Activated naive CD8-positive, alpha-beta T cell (primary cell): Measurements from ENCODE around the gene INF2.
A peak's percentile ranks its signal among the peaks of the same experiment; 100 is the strongest.

Experiments
- H3K27ac Mint-ChIP-seq: one replicate; pipeline ENCODE4 v1.8.0; 2021; ENCODE audit warnings: mixed read lengths
- H3K27me3 Mint-ChIP-seq: one replicate; pipeline ENCODE4 v1.8.0; 2021; ENCODE audit warnings: mixed read lengths
- H3K36me3 Mint-ChIP-seq: one replicate; pipeline ENCODE4 v1.8.0; 2021; ENCODE audit warnings: mixed read lengths
- H3K4me1 Mint-ChIP-seq: one replicate; pipeline ENCODE4 v1.8.0; 2021; ENCODE audit warnings: low read depth, mixed read lengths
- H3K4me3 Mint-ChIP-seq: one replicate; pipeline ENCODE4 v1.8.0; 2021; ENCODE audit warnings: mild to moderate bottlenecking, mixed read lengths
- H3K9me3 Mint-ChIP-seq: one replicate; pipeline ENCODE4 v1.8.0; 2021; ENCODE audit warnings: low read depth, mixed read lengths

INF2 gene

DNA sequence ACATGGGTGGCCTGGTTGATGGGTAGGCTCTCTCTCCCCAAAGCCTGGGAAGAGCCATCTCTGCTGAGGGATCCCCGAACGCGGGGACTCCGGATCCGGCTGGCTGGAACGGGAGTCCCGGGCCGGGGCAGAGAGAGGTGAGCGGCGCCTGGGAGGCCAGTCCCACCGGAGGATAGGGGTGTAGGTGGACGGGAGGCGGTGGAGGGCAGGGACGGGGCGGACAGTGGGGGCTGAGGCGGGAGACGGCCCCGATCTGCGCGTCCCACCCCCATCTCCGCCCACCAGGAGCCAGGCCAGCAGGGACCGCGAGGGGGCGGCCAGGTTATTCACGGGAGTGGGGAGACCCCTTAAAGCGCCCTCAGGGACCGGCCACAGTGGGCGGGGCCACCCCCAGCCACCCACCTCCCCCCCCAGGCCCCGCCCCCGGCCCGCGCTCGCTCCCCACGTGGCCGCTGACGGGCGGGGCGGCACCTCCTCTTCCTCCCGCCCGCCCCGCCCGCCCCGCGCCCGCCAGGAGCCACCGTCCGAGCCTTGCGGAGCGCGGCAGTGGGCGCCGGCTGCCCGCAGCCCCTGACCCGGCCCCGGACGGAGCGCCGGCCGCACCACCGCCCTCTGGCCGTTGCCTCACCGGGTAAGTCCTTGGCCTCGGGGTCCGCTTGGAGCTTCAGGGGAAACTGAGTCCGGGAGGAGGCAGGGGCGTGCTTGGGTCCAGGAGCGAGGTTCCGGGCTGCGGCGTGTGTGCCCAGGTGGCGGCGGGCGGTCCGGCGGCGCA, at the start of gene INF2:
Gene INF2, plus strand, starts transcription at position 510 of the 772 bp plus-strand sequence. CDS start 11,748 bp downstream, outside the sequence.
- no peaks in the 10 kb centered on the region for H3K27me3 Mint-ChIP-seq
- peaks cover 50% of the 10 kb centered on the region for H3K4me1 Mint-ChIP-seq
- no peaks in the 10 kb centered on the region for H3K9me3 Mint-ChIP-seq
- no peak within 1 kb of the TSS for H3K27ac Mint-ChIP-seq
- no peaks in the 10 kb centered on the region for H3K36me3 Mint-ChIP-seq
- peak within 1 kb of the TSS; percentile 82 for H3K4me3 Mint-ChIP-seq

DNA sequence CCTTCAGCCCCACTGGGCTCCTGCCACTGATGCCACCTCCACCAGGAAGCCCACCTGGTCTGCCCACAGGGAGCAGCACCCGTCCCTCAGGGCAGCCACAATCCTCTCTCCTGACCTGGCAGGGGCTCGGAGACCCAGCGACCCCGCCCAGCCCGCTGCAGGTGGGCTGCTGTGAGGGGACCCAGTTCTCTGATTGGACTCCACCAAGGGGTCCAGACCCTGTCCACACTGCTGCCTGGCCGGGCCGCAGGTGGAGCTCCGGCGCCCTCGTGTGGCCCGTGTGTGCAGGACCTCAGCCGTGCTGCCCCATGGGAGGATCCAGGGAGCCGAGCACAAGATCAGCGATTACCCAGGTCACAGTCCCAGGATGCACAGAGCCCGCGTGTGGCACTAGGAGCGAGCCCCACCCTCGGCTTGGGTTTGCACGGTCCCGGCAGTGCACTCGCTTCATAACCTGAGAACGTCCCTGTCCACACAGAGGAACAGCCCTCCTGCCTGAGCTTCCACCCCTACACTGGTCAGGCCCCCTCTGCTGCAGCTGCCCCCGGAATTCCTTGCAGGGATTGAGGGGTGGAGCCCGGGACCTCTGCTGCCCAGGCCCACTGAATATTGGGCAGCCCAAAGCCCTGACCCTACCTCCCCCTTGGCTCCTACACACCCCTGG, 49.4 kb upstream of the INF2 start:
- Mint-ChIP-seq H3K27me3 (peaks cover 5% of the 10 kb centered on the region), H3K9me3 (no peaks in the 10 kb centered on the region), H3K27ac (no peak overlapping the region), H3K4me3 (no peak overlapping the region), H3K4me1 (no peaks in the 10 kb centered on the region), H3K36me3 (no peaks in the 10 kb centered on the region)

- Mint-ChIP-seq H3K27ac (no peak overlapping the region), H3K9me3 (no peaks in the 10 kb centered on the region), H3K36me3 (no peaks in the 10 kb centered on the region), H3K4me3 (no peak overlapping the region), H3K4me1 (no peaks in the 10 kb centered on the region), H3K27me3 (peaks cover 5% of the 10 kb centered on the region)
Observed at GRCh38 chr14:104640681-104641080, 48.7 kb upstream of the INF2 start.

DNA sequence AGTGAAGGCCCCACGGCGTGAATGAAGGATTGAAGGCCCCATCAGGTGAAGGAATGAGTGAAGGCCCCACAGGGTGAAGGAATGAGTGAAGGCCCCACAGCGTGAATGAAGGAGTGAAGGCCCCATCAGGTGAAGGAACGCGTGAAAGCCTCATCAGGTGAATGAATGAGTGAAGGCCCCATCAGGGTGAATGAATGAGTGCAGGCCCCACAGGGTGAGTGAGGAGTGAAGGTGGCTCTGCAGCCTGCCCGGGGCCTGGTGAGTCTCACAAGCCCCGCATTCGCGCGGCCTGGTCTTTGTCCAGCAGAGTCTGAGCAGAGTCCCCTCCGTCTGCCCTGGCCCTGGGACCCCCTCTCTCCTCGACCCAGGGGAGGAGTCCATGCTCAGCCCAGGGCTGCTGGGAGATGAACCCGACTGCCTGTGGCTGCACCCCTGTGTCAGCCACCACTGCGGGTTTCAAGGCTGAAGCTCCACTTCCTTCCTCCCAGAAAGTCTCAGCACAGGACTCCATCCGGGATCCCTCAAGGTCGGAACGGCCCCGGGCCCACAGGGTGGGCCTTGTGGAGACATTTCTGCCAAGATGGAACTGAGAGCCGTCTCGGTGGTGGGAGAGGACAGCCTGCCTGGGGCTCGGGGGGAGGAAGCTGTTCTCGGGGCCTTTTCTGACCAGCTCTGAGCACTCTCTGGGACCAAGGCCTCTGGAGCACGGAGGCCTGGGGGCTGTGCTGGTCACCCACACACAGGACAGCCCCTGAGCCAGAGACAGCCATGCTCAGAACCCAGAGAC, 47.5 kb upstream of the INF2 start:
- Mint-ChIP-seq H3K4me3 (no peak overlapping the region), H3K27me3 (peaks cover 5% of the 10 kb centered on the region), H3K27ac (no peak overlapping the region), H3K4me1 (no peaks in the 10 kb centered on the region), H3K9me3 (no peaks in the 10 kb centered on the region), H3K36me3 (no peaks in the 10 kb centered on the region)

DNA sequence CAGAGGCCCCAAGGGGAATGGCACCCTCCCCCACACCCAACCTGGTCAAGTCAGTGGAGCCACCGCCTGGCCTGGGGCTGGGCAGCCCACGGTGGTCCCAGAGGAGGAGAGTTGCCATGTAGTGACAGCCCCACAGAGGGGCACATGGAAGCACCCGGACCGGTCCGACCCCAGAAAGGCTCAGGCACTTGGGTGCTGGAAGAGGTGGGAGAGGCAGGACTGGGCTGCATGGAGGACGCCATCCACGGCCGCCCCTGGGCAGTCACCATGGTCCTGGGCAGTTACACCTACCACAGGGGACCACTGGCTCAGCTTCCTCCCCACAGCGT, 46.9 kb upstream of the INF2 start:
- Mint-ChIP-seq H3K27ac (no peak overlapping the region), H3K27me3 (peaks cover 3% of the 10 kb centered on the region), H3K4me1 (no peaks in the 10 kb centered on the region), H3K9me3 (no peaks in the 10 kb centered on the region), H3K4me3 (no peak overlapping the region), H3K36me3 (no peaks in the 10 kb centered on the region)

DNA sequence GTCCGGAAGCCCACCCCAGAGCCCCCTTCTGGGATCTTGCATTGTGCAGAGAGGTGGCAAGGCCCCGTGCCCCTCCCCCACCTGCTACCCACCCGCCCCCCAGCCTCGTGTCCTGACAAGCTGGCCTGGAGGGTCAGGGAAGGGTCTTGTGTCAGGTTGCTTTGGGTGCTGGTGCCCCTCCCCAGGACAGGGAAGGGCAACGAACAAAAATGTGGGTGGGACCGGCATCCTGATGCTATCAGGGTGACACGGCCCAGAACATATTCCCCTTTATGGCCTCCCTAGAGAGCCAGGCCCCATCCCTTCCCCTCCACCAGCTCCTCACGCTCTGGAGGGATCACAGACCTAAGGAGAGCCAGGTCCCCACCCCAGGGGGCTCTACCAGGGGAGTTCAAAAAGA, 46.1 kb upstream of the INF2 start:
- H3K27me3 Mint-ChIP-seq: peaks cover 2% of the 10 kb centered on the region
- H3K36me3 Mint-ChIP-seq: no peaks in the 10 kb centered on the region
- no peaks in the 10 kb centered on the region for H3K9me3 Mint-ChIP-seq
- H3K4me1 Mint-ChIP-seq: no peaks in the 10 kb centered on the region
- no peak overlapping the region for H3K4me3 Mint-ChIP-seq
- no peak overlapping the region for H3K27ac Mint-ChIP-seq

DNA sequence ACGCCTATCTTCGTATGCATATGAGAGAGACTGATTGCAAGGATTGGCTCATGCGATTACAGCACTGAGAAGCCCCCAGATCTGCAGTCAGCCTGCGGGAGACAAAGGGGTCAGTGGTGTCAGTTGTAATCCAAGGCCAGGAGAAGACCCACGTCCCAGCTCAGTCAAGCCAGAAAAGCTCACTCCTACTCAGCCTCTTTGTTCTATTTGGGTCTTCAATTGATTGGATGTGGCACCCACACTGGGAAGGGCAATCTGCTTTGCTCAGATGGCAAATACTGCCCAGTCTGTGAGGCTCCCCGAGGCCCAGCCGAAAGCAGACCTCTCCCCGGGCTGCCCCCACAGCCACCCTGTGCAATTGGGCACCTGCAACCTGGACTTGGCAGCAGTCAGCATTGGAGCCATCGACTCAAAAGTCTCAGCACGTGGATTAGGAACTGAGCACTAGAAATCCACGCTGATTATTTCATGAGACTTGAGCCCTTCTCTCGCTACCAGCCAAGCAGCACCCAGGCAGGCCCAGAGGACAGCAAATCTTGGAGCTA, 45.3 kb upstream of the INF2 start:
- Mint-ChIP-seq H3K36me3 (no peaks in the 10 kb centered on the region), H3K9me3 (no peaks in the 10 kb centered on the region), H3K27me3 (no peaks in the 10 kb centered on the region), H3K4me3 (no peak overlapping the region), H3K27ac (no peak overlapping the region), H3K4me1 (no peaks in the 10 kb centered on the region)

- Mint-ChIP-seq H3K27ac (no peak overlapping the region), H3K4me3 (no peak overlapping the region), H3K4me1 (peaks cover under 1% of the 10 kb centered on the region), H3K27me3 (peaks cover 2% of the 10 kb centered on the region), H3K36me3 (no peaks in the 10 kb centered on the region), H3K9me3 (no peaks in the 10 kb centered on the region)
Observed at GRCh38 chr14:104644656-104645378, 44.6 kb upstream of the INF2 start.

DNA sequence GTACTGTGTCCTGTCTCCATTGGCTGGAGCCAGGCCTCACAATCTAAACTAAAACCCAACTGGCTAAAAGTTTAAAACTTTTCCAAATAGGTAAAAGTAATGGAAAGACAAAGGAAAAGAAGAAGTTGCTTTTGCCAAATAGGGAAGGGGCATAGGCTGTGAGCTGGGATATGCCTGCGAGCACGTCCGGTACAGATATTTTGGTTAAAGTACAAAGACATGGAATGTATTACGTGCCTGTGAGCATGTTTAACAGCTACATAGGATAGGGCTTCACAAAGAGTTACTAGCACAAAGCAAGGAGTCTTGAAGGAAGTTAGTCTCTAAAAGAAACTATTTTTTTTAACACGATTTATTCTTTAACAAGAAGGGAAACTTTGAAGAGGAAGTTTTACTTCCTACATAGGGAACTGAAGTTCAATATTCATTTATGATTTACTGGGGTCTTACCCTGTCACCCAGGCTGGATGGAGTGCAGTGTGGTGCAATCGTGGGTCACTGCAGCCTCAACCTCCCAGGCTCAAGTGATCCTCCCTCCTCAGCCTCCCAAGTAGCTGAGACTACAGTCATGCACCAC, 41.9 kb upstream of the INF2 start:
- Mint-ChIP-seq H3K4me1 (peaks cover 3% of the 10 kb centered on the region), H3K27ac (no peak overlapping the region), H3K9me3 (no peaks in the 10 kb centered on the region), H3K4me3 (no peak overlapping the region), H3K36me3 (no peaks in the 10 kb centered on the region), H3K27me3 (peaks cover 2% of the 10 kb centered on the region)

DNA sequence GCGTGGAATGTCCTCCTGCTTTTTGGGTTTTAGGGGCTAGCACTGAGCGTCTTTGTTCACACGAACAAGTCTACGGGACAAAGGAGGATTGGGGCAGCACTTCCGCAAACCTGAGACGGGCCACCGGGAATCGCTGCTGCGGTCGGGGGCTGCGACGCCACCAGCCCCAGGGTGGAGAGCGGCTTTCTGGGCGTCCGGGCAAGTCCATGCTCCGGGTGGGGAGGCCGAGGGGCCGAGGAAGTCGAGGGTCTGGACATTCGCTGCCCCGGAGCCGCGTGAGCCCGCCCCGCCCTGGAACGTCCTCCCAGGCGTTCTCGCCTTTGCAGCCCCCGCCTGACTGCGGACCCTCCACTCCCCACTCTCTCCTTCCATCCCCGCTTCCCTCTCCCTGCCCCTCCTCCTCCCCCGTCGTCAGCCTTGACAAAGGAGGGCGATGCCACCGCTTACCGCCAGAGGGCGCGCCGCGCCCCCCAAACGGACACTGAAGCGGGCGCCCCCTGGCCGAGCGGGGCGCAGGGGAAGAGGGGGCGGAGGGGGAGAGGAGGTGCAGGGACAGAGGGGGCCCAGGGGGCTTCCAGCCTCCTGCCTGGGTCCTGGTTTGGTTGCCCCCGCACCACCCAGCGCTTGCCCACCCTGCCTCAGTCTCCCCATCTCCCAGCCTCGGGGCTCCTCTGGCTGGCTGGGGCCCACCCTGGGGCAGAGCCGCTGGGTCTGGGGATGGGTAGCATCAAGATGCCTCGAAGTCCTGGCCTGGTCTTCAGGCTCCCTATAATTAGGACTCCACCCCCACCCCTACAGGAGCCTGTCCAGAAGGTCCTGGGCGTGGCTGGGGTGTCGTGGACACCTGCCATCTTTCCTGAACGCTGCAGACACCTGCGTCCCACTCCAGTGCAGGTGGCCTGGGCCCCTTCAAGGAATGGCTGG, 39.1 kb upstream of the INF2 start:
- H3K27ac Mint-ChIP-seq: no peak overlapping the region
- H3K27me3 Mint-ChIP-seq: peaks cover 2% of the 10 kb centered on the region
- no peaks in the 10 kb centered on the region for H3K36me3 Mint-ChIP-seq
- no peaks in the 10 kb centered on the region for H3K9me3 Mint-ChIP-seq
- peak overlapping the region; percentile 27 for H3K4me3 Mint-ChIP-seq
- H3K4me1 Mint-ChIP-seq: peaks cover 3% of the 10 kb centered on the region

DNA sequence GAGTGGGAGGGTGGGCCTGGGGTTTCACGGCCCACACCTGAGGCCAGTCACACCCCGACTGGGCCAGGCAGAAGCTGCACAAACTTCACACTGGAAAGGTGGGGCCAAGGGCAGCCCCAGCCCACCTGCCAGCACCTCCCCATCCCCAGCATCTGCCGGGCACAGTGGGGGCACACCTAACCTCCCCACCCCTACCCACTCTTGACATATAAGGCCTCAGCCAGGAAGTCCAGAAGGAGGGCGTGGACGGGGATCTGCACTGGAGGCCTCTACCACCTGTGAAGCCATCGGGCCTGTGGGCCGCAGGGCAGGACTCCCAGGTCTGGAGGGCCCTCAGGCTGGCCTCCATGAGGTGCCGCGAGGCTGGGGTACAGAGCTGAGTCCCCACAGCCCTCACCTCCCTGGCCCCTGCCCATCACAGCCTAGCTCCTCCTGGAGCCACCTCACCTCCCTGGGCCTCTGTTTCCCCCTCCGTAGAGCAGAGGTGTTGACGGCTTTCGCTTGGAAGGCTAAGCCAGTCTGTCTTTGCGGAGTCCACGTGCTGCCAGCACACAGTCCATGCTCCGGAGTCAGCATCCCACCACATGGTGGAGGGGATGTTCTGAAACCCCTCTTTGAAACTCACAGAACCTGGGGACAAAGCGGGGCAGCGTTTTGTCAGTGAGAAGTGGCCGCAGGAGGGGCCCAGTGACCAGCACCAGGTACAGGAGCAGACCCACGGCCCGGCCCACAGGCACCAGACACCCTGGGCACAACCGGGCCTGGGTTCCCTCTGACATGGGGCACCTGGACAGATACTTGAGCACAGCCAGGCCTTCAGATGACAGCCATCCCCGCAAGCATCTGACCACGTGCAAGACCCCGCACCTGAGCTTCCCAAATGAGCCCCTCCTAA, 38.2 kb upstream of the INF2 start:
- H3K4me1 Mint-ChIP-seq: peaks cover 7% of the 10 kb centered on the region
- no peaks in the 10 kb centered on the region for H3K36me3 Mint-ChIP-seq
- no peak overlapping the region for H3K27ac Mint-ChIP-seq
- H3K9me3 Mint-ChIP-seq: no peaks in the 10 kb centered on the region
- no peak overlapping the region for H3K4me3 Mint-ChIP-seq
- peaks cover 2% of the 10 kb centered on the region for H3K27me3 Mint-ChIP-seq

DNA sequence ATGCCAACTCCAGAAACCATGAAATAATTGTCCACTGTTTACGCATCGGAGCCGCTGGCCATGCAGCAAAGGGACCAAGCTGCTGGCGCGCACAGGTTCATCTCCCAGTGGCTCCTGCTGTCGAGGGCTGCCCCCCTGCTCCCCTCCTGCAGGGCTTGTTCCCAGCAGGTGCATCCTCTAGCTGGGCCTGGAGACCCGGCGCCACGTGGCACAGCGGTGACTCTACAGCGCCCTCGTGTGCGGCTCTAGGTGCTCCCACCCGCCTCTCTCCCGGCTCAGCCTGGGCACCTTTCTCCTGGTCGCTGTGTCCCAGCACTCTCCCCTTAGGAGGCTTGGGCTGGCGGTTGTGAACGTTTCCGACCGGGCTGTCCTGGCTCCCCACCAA, 37.5 kb upstream of the INF2 start:
- no peaks in the 10 kb centered on the region for H3K9me3 Mint-ChIP-seq
- H3K4me1 Mint-ChIP-seq: peaks cover 9% of the 10 kb centered on the region
- peaks cover 2% of the 10 kb centered on the region for H3K27me3 Mint-ChIP-seq
- no peak overlapping the region for H3K4me3 Mint-ChIP-seq
- no peak overlapping the region for H3K27ac Mint-ChIP-seq
- H3K36me3 Mint-ChIP-seq: no peaks in the 10 kb centered on the region

- no peaks in the 10 kb centered on the region for H3K36me3 Mint-ChIP-seq
- H3K4me3 Mint-ChIP-seq: no peak overlapping the region
- no peaks in the 10 kb centered on the region for H3K9me3 Mint-ChIP-seq
- H3K27me3 Mint-ChIP-seq: peaks cover 2% of the 10 kb centered on the region
- peaks cover 13% of the 10 kb centered on the region for H3K4me1 Mint-ChIP-seq
- H3K27ac Mint-ChIP-seq: no peak overlapping the region
Observed at GRCh38 chr14:104652386-104652785, 37.0 kb upstream of the INF2 start.
